Middle frontal gyrus (tissue), 1 donor: ENCODE results near the gene HLA-DOA.

Experiments
- DNase-seq: peaks from one replicate; pipeline ENCODE4 v3.0.0-alpha.2; 2015; ENCODE audit warnings: low spot score; ENCODE audit errors: extremely low spot score

The HLA-DOA gene

GRCh38 chr6:32979720-32980487 lies 29.5 kb downstream of the HLA-DOA start:
- no peak for DNase-seq

- DNase-seq, result no peak
Observed at GRCh38 chr6:32977953-32978324, 31.5 kb downstream of the HLA-DOA start.

GRCh38 chr6:32977272-32977952 lies 32.0 kb downstream of the HLA-DOA start:
- DNase-seq, result no peak

GRCh38 chr6:32976334-32977069 lies 32.9 kb downstream of the HLA-DOA start:
- DNase-seq, result no peak

- no peak for DNase-seq
Observed at GRCh38 chr6:32975886-32976285, 33.5 kb downstream of the HLA-DOA start.

- no peak for DNase-seq
Observed at GRCh38 chr6:32974541-32975308, 34.7 kb downstream of the HLA-DOA start.

- no peak for DNase-seq
Observed at GRCh38 chr6:32974016-32974333, 35.4 kb downstream of the HLA-DOA start.

- DNase-seq, result no peak
Observed at GRCh38 chr6:32973144-32974015, 36.0 kb downstream of the HLA-DOA start.

GRCh38 chr6:32972353-32973143 lies 36.8 kb downstream of the HLA-DOA start:
- no peak for DNase-seq

GRCh38 chr6:32971581-32972352 lies 37.6 kb downstream of the HLA-DOA start:
- DNase-seq, result peak; percentile 100

GRCh38 chr6:32971242-32971580 lies 38.2 kb downstream of the HLA-DOA start:
- no peak for DNase-seq

- peak; percentile 29 for DNase-seq
Observed at GRCh38 chr6:32970413-32971241, 38.8 kb downstream of the HLA-DOA start.

GRCh38 chr6:32969685-32970412 lies 39.5 kb downstream of the HLA-DOA start:
- peak; percentile 61 for DNase-seq

GRCh38 chr6:32968867-32969684 lies 40.3 kb downstream of the HLA-DOA start:
- peak; percentile 66 for DNase-seq

- DNase-seq, result peak; percentile 95
Observed at GRCh38 chr6:32968093-32968866, 41.1 kb downstream of the HLA-DOA start, which contains the start of gene BRD2. TSS of gene BRD2 (plus strand) at chr6:32968594. CDS start at chr6:32972899, 4,305 bp downstream.
